ENCODE data around the gene KAZN. TPM values are rescaled to one million over a fixed set of nuclear protein-coding genes. Genes with fewer than 3 reads are reported as not detected.

Gene KAZN
- polyA plus RNA-seq, 1 of the 3 experiments (the other 2 are of a cell fraction): 6.8 TPM

- TF ChIP-seq FOXM1 (IDR thresholded peaks at IDR 0.05; ENCODE audit: low read depth) (no peak), NFIC (IDR thresholded peaks at IDR 0.05; ENCODE audit: borderline replicate concordance) (no peak), RFX5 (IDR thresholded peaks at IDR 0.05; ENCODE audit: low read length) (no peak), RCOR1 (IDR thresholded peaks at IDR 0.05; ENCODE audit: low read length) (no peak), USF2 (IDR thresholded peaks at IDR 0.05; ENCODE audit: borderline replicate concordance, low read depth, low read length) (no peak), MAX (IDR thresholded peaks at IDR 0.05; ENCODE audit: low read depth) (no peak), EZH2phosphoT487 (IDR thresholded peaks at IDR 0.05; ENCODE audit: borderline replicate concordance, low read depth) (no peak), CTCF (IDR thresholded peaks at IDR 0.05) (no peak), ZBTB33 (IDR thresholded peaks at IDR 0.05; ENCODE audit: borderline replicate concordance, low read depth) (no peak), FOSL2 (IDR thresholded peaks at IDR 0.05; ENCODE audit: borderline replicate concordance, low read depth) (no peak), MXI1 (IDR thresholded peaks at IDR 0.05; ENCODE audit: low read depth, low read length) (no peak), TEAD4 (IDR thresholded peaks at IDR 0.05; ENCODE audit: borderline replicate concordance, insufficient read depth) (no peak), YY1 (IDR thresholded peaks at IDR 0.05; ENCODE audit: low read depth) (no peak), REST (IDR thresholded peaks at IDR 0.05; ENCODE audit: low read depth, low read length) (no peak), IRF3 (IDR thresholded peaks at IDR 0.05; ENCODE audit: low read depth, low read length) (no peak), GATA2 (CRISPR knock-in tag; IDR thresholded peaks at IDR 0.05) (no peak), MEF2A (IDR thresholded peaks at IDR 0.05; ENCODE audit: borderline replicate concordance, low read depth) (no peak)
These were observed 305.4 kb downstream of the KAZN start for GRCh38 chr1:14903922-14904321.

More at GRCh38 chr1:14903922-14904321, 305.4 kb downstream of the KAZN start:
- POLR2A ChIA-PET: no interaction called here
- WGBS (ENCODE audit: low lambda C conversion rate): 82% methylated on average over 13 of the region's 13 CpGs
- H3K4me2 ChIP-seq: no peak overlapping the region
- no peak overlapping the region for H3K27ac ChIP-seq (ENCODE audit: low read depth in 2 of 2, low read length in 1 of 2)
- H3K9me3 ChIP-seq: no peaks in the 10 kb centered on the region
- CTCF ChIA-PET: interaction anchor here (1.1 to 1.2 kb wide), 2 partner anchors 13 to 124 kb away, joined by 3 to 4 read pairs; no protein-coding TSS in a partner anchor
- H3K9ac ChIP-seq: no peak overlapping the region
- H3K36me3 ChIP-seq (replicated peaks in 1 of 2; ENCODE audit: control insufficient read depth in 1 of 2, insufficient read depth in 2 of 2, low read length in 1 of 2): no peaks in the 10 kb centered on the region
- peaks cover 0 to 8% of the 10 kb centered on the region in 2 experiments; a peak in 1 of 4 replicates for H3K4me1 ChIP-seq (ENCODE audit: control insufficient read depth in 1 of 2, insufficient read depth in 2 of 2, low read depth in 1 of 2, low read length in 1 of 2)
- H4K20me1 ChIP-seq (ENCODE audit: insufficient read depth): no peaks in the 10 kb centered on the region
- no peaks in the 10 kb centered on the region for H3K27me3 ChIP-seq (ENCODE audit: insufficient read depth)
- DNase-seq: no peak
- H3K79me2 ChIP-seq (ENCODE audit: insufficient read depth): no peaks in the 10 kb centered on the region
- H2AFZ ChIP-seq (ENCODE audit: low read depth): no peak overlapping the region
- no peaks in the 10 kb centered on the region for H3K9me2 ChIP-seq
- H3K4me3 ChIP-seq (ENCODE audit: low read depth in 2 of 2, low read length in 1 of 2): no peak overlapping the region
- no peaks in the 10 kb centered on the region for H3F3A ChIP-seq (replicated peaks; ENCODE audit: insufficient read depth)
